Measurements from ENCODE around the gene E2F8. TPM values are rescaled to one million over a fixed set of nuclear protein-coding genes. Genes with fewer than 3 reads are reported as not detected.
"Not testable (repeated sequence)": the region's sequence is repeated elsewhere in the genome, so short reads cannot be mapped to it uniquely, and the experiment has no call there.

E2F8 gene
- total RNA-seq, 1 donor from 2014 or later, result 0.27 TPM

DNA sequence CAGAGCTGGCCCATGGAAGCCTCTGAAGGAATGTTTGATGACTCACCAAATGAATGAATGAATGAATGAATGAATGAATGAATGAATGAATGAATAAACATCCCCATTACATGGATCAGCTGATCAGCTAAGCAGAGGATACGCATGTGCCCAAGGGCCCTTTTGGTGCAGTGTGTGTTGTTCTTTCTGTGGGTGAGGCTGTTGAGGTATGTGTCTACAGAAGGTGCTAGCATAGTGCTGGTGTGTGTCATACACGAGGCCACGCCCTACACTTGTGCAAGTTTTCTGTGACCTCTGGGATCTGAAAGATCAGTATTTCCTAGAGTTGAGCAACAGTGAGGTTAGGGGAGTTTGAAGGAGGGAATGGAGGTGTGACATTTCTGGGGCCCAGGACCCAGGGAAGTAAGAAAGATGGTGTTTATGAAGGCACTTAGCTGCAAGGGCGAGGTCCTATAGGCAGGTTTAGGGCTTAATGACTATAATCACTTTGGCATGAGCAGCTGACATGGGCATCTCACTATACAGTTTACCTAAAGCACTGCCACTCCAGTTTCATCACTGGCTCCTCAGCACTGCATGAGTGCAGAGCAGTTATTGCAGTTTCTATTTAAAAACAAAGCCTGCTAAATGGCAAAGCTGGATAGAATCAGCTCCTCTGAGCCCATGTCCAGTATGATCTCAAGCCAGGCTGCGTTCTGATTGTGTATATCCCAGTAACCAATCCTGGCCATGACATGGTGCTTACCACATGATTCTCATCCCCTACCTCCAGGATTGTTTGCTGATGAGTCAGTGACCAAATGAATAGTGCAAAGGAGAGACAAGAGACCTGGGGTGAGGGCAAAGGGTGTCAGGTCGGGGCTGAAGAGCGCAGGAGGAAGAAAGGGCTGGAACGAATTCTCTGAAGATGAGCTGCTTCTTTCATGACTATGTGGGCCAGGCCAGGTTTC is 36.4 kb upstream of the E2F8 start:
- Histone ChIP-seq H3K9ac (ENCODE audit: low read length) (no peak overlapping the region), H3K36me3 (ENCODE audit: insufficient read depth, low read length) (no peaks in the 10 kb centered on the region), H4K20me1 (ENCODE audit: insufficient read depth, low read length) (no peaks in the 10 kb centered on the region), H2AFZ (ENCODE audit: low read depth, low read length) (no peak overlapping the region), H3K27ac (ENCODE audit: low read depth, low read length) (no peak overlapping the region), H3K4me1 (ENCODE audit: insufficient read depth, low read length) (no peaks in the 10 kb centered on the region), H3K4me3 (ENCODE audit: insufficient read depth, low read depth, low read length) (no peak overlapping the region), H3K4me2 (ENCODE audit: low read length) (no peak overlapping the region), H3K9me3 (ENCODE audit: insufficient read depth, low read depth, low read length) (no peaks in the 10 kb centered on the region), H3K79me2 (ENCODE audit: insufficient read depth, low read length) (no peaks in the 10 kb centered on the region), H3K27me3 (ENCODE audit: insufficient read depth, low read length) (no peaks in the 10 kb centered on the region)
- DNase-seq (ENCODE audit: low read depth), result no peak
- Mint-ChIP-seq H3K4me3 (ENCODE audit: unreplicated experiment) (no peak overlapping the region), H3K27ac (ENCODE audit: unreplicated experiment) (no peak overlapping the region), H3K27me3 (ENCODE audit: low read depth, unreplicated experiment) (peaks cover 4% of the 10 kb centered on the region), H3K9me3 (ENCODE audit: unreplicated experiment) (no peaks in the 10 kb centered on the region), H3K36me3 (ENCODE audit: low read depth, unreplicated experiment) (no peaks in the 10 kb centered on the region), H3K4me1 (ENCODE audit: low read depth, unreplicated experiment) (peaks cover 12% of the 10 kb centered on the region)
- TF ChIP-seq, protein P1, sequence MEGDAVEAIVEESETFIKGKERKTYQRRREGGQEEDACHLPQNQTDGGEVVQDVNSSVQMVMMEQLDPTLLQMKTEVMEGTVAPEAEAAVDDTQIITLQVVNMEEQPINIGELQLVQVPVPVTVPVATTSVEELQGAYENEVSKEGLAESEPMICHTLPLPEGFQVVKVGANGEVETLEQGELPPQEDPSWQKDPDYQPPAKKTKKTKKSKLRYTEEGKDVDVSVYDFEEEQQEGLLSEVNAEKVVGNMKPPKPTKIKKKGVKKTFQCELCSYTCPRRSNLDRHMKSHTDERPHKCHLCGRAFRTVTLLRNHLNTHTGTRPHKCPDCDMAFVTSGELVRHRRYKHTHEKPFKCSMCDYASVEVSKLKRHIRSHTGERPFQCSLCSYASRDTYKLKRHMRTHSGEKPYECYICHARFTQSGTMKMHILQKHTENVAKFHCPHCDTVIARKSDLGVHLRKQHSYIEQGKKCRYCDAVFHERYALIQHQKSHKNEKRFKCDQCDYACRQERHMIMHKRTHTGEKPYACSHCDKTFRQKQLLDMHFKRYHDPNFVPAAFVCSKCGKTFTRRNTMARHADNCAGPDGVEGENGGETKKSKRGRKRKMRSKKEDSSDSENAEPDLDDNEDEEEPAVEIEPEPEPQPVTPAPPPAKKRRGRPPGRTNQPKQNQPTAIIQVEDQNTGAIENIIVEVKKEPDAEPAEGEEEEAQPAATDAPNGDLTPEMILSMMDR (IDR thresholded peaks at IDR 0.05; ENCODE audit: insufficient read depth, low read depth, low read length), result no peak
- no peak for TF ChIP-seq EZH2 (IDR thresholded peaks at IDR 0.05; ENCODE audit: insufficient read depth, low read length)
- FAIRE-seq, result no peak

- Histone ChIP-seq H2AFZ (ENCODE audit: low read depth, low read length) (no peak overlapping the region), H3K4me1 (ENCODE audit: insufficient read depth, low read length) (no peaks in the 10 kb centered on the region), H3K9me3 (ENCODE audit: insufficient read depth, low read depth, low read length) (no peaks in the 10 kb centered on the region), H3K79me2 (ENCODE audit: insufficient read depth, low read length) (no peaks in the 10 kb centered on the region), H3K4me3 (ENCODE audit: insufficient read depth, low read depth, low read length) (no peak overlapping the region), H3K9ac (ENCODE audit: low read length) (no peak overlapping the region), H3K36me3 (ENCODE audit: insufficient read depth, low read length) (no peaks in the 10 kb centered on the region), H3K27ac (ENCODE audit: low read depth, low read length) (no peak overlapping the region), H4K20me1 (ENCODE audit: insufficient read depth, low read length) (no peaks in the 10 kb centered on the region), H3K4me2 (ENCODE audit: low read length) (no peak overlapping the region), H3K27me3 (ENCODE audit: insufficient read depth, low read length) (peaks cover 4% of the 10 kb centered on the region)
- no peak for DNase-seq (ENCODE audit: low read depth)
- Mint-ChIP-seq H3K4me3 (ENCODE audit: unreplicated experiment) (no peak overlapping the region), H3K4me1 (ENCODE audit: low read depth, unreplicated experiment) (peaks cover 12% of the 10 kb centered on the region), H3K27me3 (ENCODE audit: low read depth, unreplicated experiment) (peaks cover 14% of the 10 kb centered on the region), H3K9me3 (ENCODE audit: unreplicated experiment) (no peaks in the 10 kb centered on the region), H3K27ac (ENCODE audit: unreplicated experiment) (no peak overlapping the region), H3K36me3 (ENCODE audit: low read depth, unreplicated experiment) (no peaks in the 10 kb centered on the region)
- FAIRE-seq, result no peak
- no peak for TF ChIP-seq EZH2 (IDR thresholded peaks at IDR 0.05; ENCODE audit: insufficient read depth, low read length)
- TF ChIP-seq, protein P1 (IDR thresholded peaks at IDR 0.05; ENCODE audit: insufficient read depth, low read depth, low read length), result no peak
Measured at GRCh38 chr11:19275496-19275895, 34.8 kb upstream of the E2F8 start.

- not testable (repeated sequence) for H3K79me2 ChIP-seq (ENCODE audit: insufficient read depth, low read length); H3K4me3 Mint-ChIP-seq (ENCODE audit: unreplicated experiment); H3K27ac Mint-ChIP-seq (ENCODE audit: unreplicated experiment); H3K4me1 ChIP-seq (ENCODE audit: insufficient read depth, low read length); H3K27me3 ChIP-seq (ENCODE audit: insufficient read depth, low read length); H3K9me3 Mint-ChIP-seq (ENCODE audit: unreplicated experiment); H3K36me3 Mint-ChIP-seq (ENCODE audit: low read depth, unreplicated experiment); H2AFZ ChIP-seq (ENCODE audit: low read depth, low read length); DNase-seq (ENCODE audit: low read depth); H3K9ac ChIP-seq (ENCODE audit: low read length); H3K4me3 ChIP-seq (ENCODE audit: insufficient read depth, low read depth, low read length); H3K27ac ChIP-seq (ENCODE audit: low read depth, low read length); H3K4me2 ChIP-seq (ENCODE audit: low read length); H3K9me3 ChIP-seq (ENCODE audit: insufficient read depth, low read depth, low read length); FAIRE-seq; H3K36me3 ChIP-seq (ENCODE audit: insufficient read depth, low read length); H4K20me1 ChIP-seq (ENCODE audit: insufficient read depth, low read length)
- Mint-ChIP-seq H3K27me3 (ENCODE audit: low read depth, unreplicated experiment) (peaks cover 22% of the 10 kb centered on the region), H3K4me1 (ENCODE audit: low read depth, unreplicated experiment) (peaks cover 12% of the 10 kb centered on the region)
Measured at GRCh38 chr11:19273219-19273618, 32.5 kb upstream of the E2F8 start.
